ENCODE measurements around the gene SPTBN1. TPM values are rescaled to one million over a fixed set of nuclear protein-coding genes. Genes with fewer than 3 reads are reported as not detected.
A peak's percentile ranks its signal among the peaks of the same experiment; 100 is the strongest.

SPTBN1 gene
- total RNA-seq, 6 experiments from 2014 or later = 128 to 169 (median 159) TPM

GRCh38 chr2:54659527-54659926, 203.4 kb downstream of the SPTBN1 start:
- no peak overlapping the region for H3K27ac Mint-ChIP-seq

GRCh38 chr2:54660752-54661151, 204.6 kb downstream of the SPTBN1 start:
- peak; percentile 22; the same call in 1 of the 2 replicates for TF ChIP-seq CTCF (IDR thresholded peaks at IDR 0.05)
- no peak for DNase-seq

More at GRCh38 chr2:54659527-54659926, 203.4 kb downstream of the SPTBN1 start:
- Mint-ChIP-seq H3K4me3 (no peak overlapping the region), H3K27me3 (ENCODE audit: insufficient read depth) (peaks cover 2% of the 10 kb centered on the region), H3K9me3 (no peaks in the 10 kb centered on the region), H3K36me3 (ENCODE audit: low read depth) (peaks cover 64% of the 10 kb centered on the region), H3K4me1 (ENCODE audit: low read depth) (peaks cover 22% of the 10 kb centered on the region)
- DNase-seq = no peak
- no peak for TF ChIP-seq CTCF (IDR thresholded peaks at IDR 0.05)

GRCh38 chr2:54663424-54664030, 207.4 kb downstream of the SPTBN1 start:
- peaks cover 42% of the 10 kb centered on the region for H3K4me1 Mint-ChIP-seq (ENCODE audit: low read depth)
- TF ChIP-seq CTCF (IDR thresholded peaks at IDR 0.05) = no peak
- no peak overlapping the region for H3K4me3 Mint-ChIP-seq
- no peak overlapping the region for H3K27ac Mint-ChIP-seq
- H3K27me3 Mint-ChIP-seq (ENCODE audit: insufficient read depth) = peaks cover 6% of the 10 kb centered on the region
- no peak for DNase-seq
- peaks cover 75% of the 10 kb centered on the region for H3K36me3 Mint-ChIP-seq (ENCODE audit: low read depth)
- H3K9me3 Mint-ChIP-seq = no peaks in the 10 kb centered on the region

More at GRCh38 chr2:54660752-54661151, 204.6 kb downstream of the SPTBN1 start:
- H3K4me1 Mint-ChIP-seq (ENCODE audit: low read depth) = peaks cover 34% of the 10 kb centered on the region
- H3K36me3 Mint-ChIP-seq (ENCODE audit: low read depth) = peaks cover 64% of the 10 kb centered on the region
- no peak overlapping the region for H3K27ac Mint-ChIP-seq
- no peak overlapping the region for H3K4me3 Mint-ChIP-seq
- H3K27me3 Mint-ChIP-seq (ENCODE audit: insufficient read depth) = peaks cover 2% of the 10 kb centered on the region
- no peaks in the 10 kb centered on the region for H3K9me3 Mint-ChIP-seq

- Mint-ChIP-seq H3K9me3 (no peaks in the 10 kb centered on the region), H3K4me3 (peak overlapping the region; percentile 12; the same call in 1 of the 2 replicates), H3K27ac (no peak overlapping the region), H3K36me3 (ENCODE audit: low read depth) (peaks cover 79% of the 10 kb centered on the region), H3K27me3 (ENCODE audit: insufficient read depth) (peaks cover 6% of the 10 kb centered on the region), H3K4me1 (ENCODE audit: low read depth) (peaks cover 44% of the 10 kb centered on the region)
- no peak for TF ChIP-seq CTCF (IDR thresholded peaks at IDR 0.05)
- no peak for DNase-seq
These were observed 208.2 kb downstream of the SPTBN1 start for GRCh38 chr2:54664238-54664786.

GRCh38 chr2:54665436-54665856, 209.3 kb downstream of the SPTBN1 start:
- peaks cover 76% of the 10 kb centered on the region for H3K36me3 Mint-ChIP-seq (ENCODE audit: low read depth)
- peak overlapping the region; percentile 63 for H3K4me3 Mint-ChIP-seq
- H3K27me3 Mint-ChIP-seq (ENCODE audit: insufficient read depth) = peaks cover 6% of the 10 kb centered on the region
- H3K27ac Mint-ChIP-seq = peak overlapping the region; percentile 85
- H3K4me1 Mint-ChIP-seq (ENCODE audit: low read depth) = peaks cover 55% of the 10 kb centered on the region
- no peaks in the 10 kb centered on the region for H3K9me3 Mint-ChIP-seq
- DNase-seq = peak; percentile 64
- TF ChIP-seq CTCF (IDR thresholded peaks at IDR 0.05) = peak; percentile 87
